ENCODE results near the gene B3GLCT. TPM values are rescaled to one million over a fixed set of nuclear protein-coding genes. Genes with fewer than 3 reads are reported as not detected.
A peak's percentile ranks its signal among the peaks of the same experiment; 100 is the strongest.

The B3GLCT gene
- total and polyA plus RNA-seq, 12 donors = 3.1 to 28.1 (median 18.8) TPM

- no peak for DNase-seq
- intact Hi-C loops (cut with DNase I) = no loop called here
- Histone ChIP-seq H3K36me3 (no peaks in the 10 kb centered on the region), H3K9me3 (peaks cover 0 to 12% (median 3%) of the 10 kb centered on the region in 11 donors), H3K27ac (no peak overlapping the region), H3K4me1 (peaks cover 0 to 6% (median 0%) of the 10 kb centered on the region in 9 donors), H3K4me3 (no peak overlapping the region), H3K27me3 (peaks cover 0 to 22% (median 8%) of the 10 kb centered on the region in 7 donors)
- no peak for TF ChIP-seq CTCF (IDR thresholded peaks at IDR 0.05)
- 56 to 63% methylated on average over 5 of the region's 5 CpGs for WGBS, 2 donors
- ATAC-seq = no peak
These were observed 150.8 kb downstream of the B3GLCT start for GRCh38 chr13:31350560-31350959.

GRCh38 chr13:31351376-31351775, 151.6 kb downstream of the B3GLCT start:
- intact Hi-C loops (cut with DNase I) = no loop called here
- no peak for DNase-seq
- no peak overlapping the region for H3K27ac ChIP-seq
- peaks cover 0 to 6% (median 0%) of the 10 kb centered on the region in 9 donors for H3K4me1 ChIP-seq
- TF ChIP-seq CTCF (IDR thresholded peaks at IDR 0.05) = no peak
- WGBS, 2 donors = 67 to 75% methylated on average over 2 of the region's 2 CpGs
- H3K9me3 ChIP-seq = peaks cover 0 to 15% (median 3%) of the 10 kb centered on the region in 11 donors
- H3K27me3 ChIP-seq = peaks cover 0 to 22% (median 8%) of the 10 kb centered on the region in 7 donors
- no peak for ATAC-seq
- no peaks in the 10 kb centered on the region for H3K36me3 ChIP-seq
- H3K4me3 ChIP-seq = no peak overlapping the region

GRCh38 chr13:31352467-31352866, 152.7 kb downstream of the B3GLCT start:
- TF ChIP-seq CTCF (IDR thresholded peaks at IDR 0.05) = peak in 1 of 9 donors; percentile 7
- H3K36me3 ChIP-seq = no peaks in the 10 kb centered on the region
- DNase-seq (no peak), ATAC-seq (peak in 3 of 8 donors; percentile 30 to 57 (median 55))
- peaks cover 0 to 15% (median 3%) of the 10 kb centered on the region in 11 donors for H3K9me3 ChIP-seq
- whole genome bisulfite sequencing, 2 donors = 21 to 26% methylated on average over 24 of the region's 24 CpGs
- H3K4me3 ChIP-seq = no peak overlapping the region
- H3K4me1 ChIP-seq = peaks cover 0 to 6% (median 0%) of the 10 kb centered on the region in 9 donors
- H3K27me3 ChIP-seq = peaks cover 0 to 22% (median 8%) of the 10 kb centered on the region in 7 donors
- intact Hi-C loops (cut with DNase I) = no loop called here
- H3K27ac ChIP-seq = no peak overlapping the region

- Histone ChIP-seq H3K27ac (no peak overlapping the region), H3K36me3 (no peaks in the 10 kb centered on the region), H3K27me3 (peaks cover 0 to 22% (median 8%) of the 10 kb centered on the region in 7 donors), H3K4me3 (no peak overlapping the region), H3K9me3 (peaks cover 0 to 15% (median 3%) of the 10 kb centered on the region in 11 donors), H3K4me1 (peaks cover 0 to 6% (median 0%) of the 10 kb centered on the region in 9 donors)
- 88 to 95% methylated on average over 1 of the region's 1 CpG for WGBS, 2 donors
- no peak for ATAC-seq
- no peak for TF ChIP-seq CTCF (IDR thresholded peaks at IDR 0.05)
- intact Hi-C loops (cut with DNase I) = no loop called here
- DNase-seq = no peak
These were observed 155.2 kb downstream of the B3GLCT start for GRCh38 chr13:31355001-31355400.
